Esophagus squamous epithelium (tissue), 4 donors: ENCODE results near the gene SOX8.

Experiments
- CTCF ChIP-seq, 6 experiments: fragments of 450-650 bp in 4 of 6; fragments of 200-600 bp in 2 of 6; sonication (generic) in 2 of 6; IDR thresholded peaks; one replicate each; pipeline ENCODE4 v1.5.1; 2016 to 2019; ENCODE audit warnings: antibody characterized with exemption in 6 of 6, mild to moderate bottlenecking in 4 of 6, moderate library complexity in 4 of 6
- POLR2A ChIP-seq, 4 donors: fragments of 450-650 bp; IDR thresholded peaks; one replicate each; pipeline ENCODE4 v1.6.1; 2017; ENCODE audit warnings: antibody characterized with exemption in 4 of 4, mild to moderate bottlenecking in 4 of 4, moderate library complexity in 3 of 4

DNA sequence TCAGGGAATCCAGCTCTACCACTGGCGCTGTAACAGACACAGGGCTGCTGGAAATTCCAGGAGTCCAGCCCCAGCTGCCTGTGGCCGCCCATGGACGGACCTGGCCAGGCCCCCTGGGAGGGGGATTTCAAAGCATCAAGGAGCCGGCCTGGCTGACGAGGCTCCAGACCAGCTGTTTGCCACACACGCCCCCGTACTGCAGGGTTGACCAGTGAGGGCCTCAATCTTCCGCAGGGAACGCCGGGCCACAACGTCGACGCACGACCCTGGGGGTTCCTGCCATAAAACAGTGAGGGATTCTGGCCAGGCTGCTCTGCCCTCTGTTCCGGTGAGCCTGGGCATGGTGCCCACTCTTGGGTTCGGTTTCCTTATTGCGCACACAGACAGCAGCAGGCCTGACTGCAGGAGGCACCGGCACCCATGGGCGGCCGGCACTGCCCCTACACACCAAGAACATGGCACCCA is 14.5 kb upstream of the SOX8 start:
- TF ChIP-seq CTCF (IDR thresholded peaks at IDR 0.05) (no peak), POLR2A (IDR thresholded peaks at IDR 0.05) (no peak)
